Measurements from ENCODE around the gene UBE2H. TPM values are rescaled to one million over a fixed set of nuclear protein-coding genes. Genes with fewer than 3 reads are reported as not detected.

The UBE2H gene
- total RNA-seq, 6 experiments from 2014 or later: 89.7 to 108 (median 105) TPM

DNA sequence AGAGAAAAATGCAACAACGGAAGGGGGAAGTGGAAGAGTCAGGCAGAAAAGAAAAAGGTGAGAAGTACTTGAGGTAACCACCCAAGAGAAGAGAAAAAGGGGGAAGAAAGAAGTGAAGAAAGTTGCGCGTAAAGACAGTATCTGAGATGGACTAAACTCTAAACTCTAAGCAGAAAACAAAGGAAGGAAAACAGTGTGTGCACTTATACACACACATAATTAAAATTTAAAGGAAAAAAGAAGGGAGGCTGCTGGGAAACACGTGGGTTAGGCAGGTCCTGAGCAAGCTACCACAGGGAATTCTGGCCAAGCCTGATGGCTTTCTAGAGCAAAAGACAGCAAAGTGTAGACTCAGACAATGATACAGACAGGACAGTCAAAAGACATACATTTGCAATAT, 78.0 kb downstream of the UBE2H start:
- no peak for DNase-seq
- peak overlapping the region; percentile 8; the same call in 1 of the 2 replicates for H3K27ac Mint-ChIP-seq
- H3K9me3 Mint-ChIP-seq: no peaks in the 10 kb centered on the region
- TF ChIP-seq, protein P1, sequence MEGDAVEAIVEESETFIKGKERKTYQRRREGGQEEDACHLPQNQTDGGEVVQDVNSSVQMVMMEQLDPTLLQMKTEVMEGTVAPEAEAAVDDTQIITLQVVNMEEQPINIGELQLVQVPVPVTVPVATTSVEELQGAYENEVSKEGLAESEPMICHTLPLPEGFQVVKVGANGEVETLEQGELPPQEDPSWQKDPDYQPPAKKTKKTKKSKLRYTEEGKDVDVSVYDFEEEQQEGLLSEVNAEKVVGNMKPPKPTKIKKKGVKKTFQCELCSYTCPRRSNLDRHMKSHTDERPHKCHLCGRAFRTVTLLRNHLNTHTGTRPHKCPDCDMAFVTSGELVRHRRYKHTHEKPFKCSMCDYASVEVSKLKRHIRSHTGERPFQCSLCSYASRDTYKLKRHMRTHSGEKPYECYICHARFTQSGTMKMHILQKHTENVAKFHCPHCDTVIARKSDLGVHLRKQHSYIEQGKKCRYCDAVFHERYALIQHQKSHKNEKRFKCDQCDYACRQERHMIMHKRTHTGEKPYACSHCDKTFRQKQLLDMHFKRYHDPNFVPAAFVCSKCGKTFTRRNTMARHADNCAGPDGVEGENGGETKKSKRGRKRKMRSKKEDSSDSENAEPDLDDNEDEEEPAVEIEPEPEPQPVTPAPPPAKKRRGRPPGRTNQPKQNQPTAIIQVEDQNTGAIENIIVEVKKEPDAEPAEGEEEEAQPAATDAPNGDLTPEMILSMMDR (IDR thresholded peaks at IDR 0.05): no peak
- peaks cover 50% of the 10 kb centered on the region for H3K4me1 Mint-ChIP-seq (ENCODE audit: low read depth)
- peaks cover 2% of the 10 kb centered on the region; the same call in 1 of the 2 replicates for H3K27me3 Mint-ChIP-seq (ENCODE audit: insufficient read depth)
- H3K4me3 Mint-ChIP-seq: no peak overlapping the region
- peaks cover 39% of the 10 kb centered on the region for H3K36me3 Mint-ChIP-seq (ENCODE audit: low read depth)

DNA sequence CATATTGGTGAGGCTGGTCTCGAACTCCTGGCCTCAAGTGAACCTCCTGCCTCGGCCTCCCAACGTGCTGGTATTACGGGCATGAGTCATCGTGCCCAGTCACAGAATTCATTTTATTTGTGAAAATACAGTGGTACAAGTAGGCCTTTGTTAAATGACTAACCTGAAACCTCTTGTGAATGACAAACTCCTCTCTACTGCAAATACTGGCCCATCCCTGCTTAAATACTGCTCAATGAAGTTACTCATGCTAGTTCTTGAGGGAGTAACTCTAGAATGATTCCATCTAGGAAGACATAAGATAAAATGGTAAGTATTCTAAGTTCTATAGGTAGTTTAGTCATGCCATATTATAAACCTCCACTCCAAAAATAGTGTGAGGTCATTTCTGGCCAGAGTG, 80.7 kb downstream of the UBE2H start:
- H3K27me3 Mint-ChIP-seq (ENCODE audit: insufficient read depth): peaks cover 2% of the 10 kb centered on the region
- H3K9me3 Mint-ChIP-seq: no peaks in the 10 kb centered on the region
- H3K4me3 Mint-ChIP-seq: no peak overlapping the region
- peaks cover 45% of the 10 kb centered on the region for H3K4me1 Mint-ChIP-seq (ENCODE audit: low read depth)
- peaks cover 39% of the 10 kb centered on the region for H3K36me3 Mint-ChIP-seq (ENCODE audit: low read depth)
- TF ChIP-seq, protein P1 (IDR thresholded peaks at IDR 0.05): no peak
- no peak for DNase-seq
- no peak overlapping the region for H3K27ac Mint-ChIP-seq

DNA sequence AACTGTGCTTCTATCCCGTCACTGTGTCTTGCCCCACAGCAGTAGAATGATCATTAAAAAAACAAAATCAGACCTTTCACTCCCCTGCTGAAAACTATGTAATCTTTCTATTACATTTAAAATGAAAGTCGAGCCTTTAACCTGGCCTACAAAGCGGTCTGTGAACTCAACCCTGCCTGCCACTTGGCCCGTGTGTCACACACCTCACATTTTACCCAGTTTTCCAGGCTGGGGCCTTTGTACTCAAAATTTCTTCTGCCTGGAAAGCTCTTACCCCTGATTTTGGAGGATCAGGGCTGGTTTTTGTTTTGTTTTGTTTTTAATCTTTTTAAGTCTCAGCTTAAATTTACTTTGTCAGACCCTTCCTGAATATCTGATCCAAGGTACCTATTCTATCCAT, 82.1 kb downstream of the UBE2H start:
- Mint-ChIP-seq H3K27ac (no peak overlapping the region), H3K4me3 (no peak overlapping the region), H3K9me3 (no peaks in the 10 kb centered on the region), H3K4me1 (ENCODE audit: low read depth) (peaks cover 41% of the 10 kb centered on the region), H3K36me3 (ENCODE audit: low read depth) (peaks cover 44% of the 10 kb centered on the region), H3K27me3 (ENCODE audit: insufficient read depth) (peaks cover 2% of the 10 kb centered on the region)
- TF ChIP-seq, protein P1 (IDR thresholded peaks at IDR 0.05): no peak
- DNase-seq: no peak

DNA sequence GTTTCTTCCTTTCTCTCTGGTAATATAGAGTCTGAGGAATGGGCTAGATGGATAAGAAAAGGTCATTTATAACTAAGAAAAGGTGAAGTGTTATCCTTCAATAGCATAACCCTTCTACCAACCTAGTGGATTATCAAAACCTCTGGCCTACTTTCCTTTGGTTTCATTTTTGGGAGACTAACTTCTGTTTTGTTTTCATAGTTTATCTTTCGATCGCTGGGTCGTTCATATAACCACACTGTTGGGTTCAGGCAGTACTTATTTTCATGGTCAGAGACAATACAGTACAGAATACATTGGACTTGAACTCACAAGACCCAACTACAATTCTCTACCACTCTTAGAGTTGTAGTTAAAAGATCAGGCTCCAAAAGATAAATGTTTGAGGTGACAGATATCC, 86.5 kb downstream of the UBE2H start:
- peaks cover 67% of the 10 kb centered on the region for H3K4me1 Mint-ChIP-seq (ENCODE audit: low read depth)
- no peak for DNase-seq
- peaks cover 32% of the 10 kb centered on the region for H3K36me3 Mint-ChIP-seq (ENCODE audit: low read depth)
- H3K27ac Mint-ChIP-seq: peak overlapping the region; percentile 83
- H3K27me3 Mint-ChIP-seq (ENCODE audit: insufficient read depth): peaks cover 2% of the 10 kb centered on the region
- TF ChIP-seq, protein P1 (IDR thresholded peaks at IDR 0.05): no peak
- H3K9me3 Mint-ChIP-seq: no peaks in the 10 kb centered on the region
- H3K4me3 Mint-ChIP-seq: no peak overlapping the region

DNA sequence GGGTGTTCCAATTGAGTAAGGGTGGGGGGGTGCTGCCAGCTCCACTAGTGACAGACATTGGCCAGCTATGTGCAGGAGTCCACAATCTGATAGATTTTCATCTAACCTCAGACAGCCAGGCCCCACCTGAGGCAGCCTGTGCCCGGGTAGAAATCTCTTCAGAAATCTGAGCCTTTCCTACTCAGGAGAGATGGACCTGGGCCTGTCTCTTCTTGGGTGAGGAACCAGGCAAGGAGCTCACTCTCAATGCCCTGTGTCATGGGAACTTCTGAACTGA, 86.9 kb downstream of the UBE2H start:
- Mint-ChIP-seq H3K27ac (peak overlapping the region; percentile 83), H3K4me3 (no peak overlapping the region; the same call in 1 of the 2 replicates), H3K27me3 (ENCODE audit: insufficient read depth) (peaks cover 2% of the 10 kb centered on the region), H3K36me3 (ENCODE audit: low read depth) (peaks cover 28% of the 10 kb centered on the region), H3K9me3 (no peaks in the 10 kb centered on the region), H3K4me1 (ENCODE audit: low read depth) (peaks cover 69% of the 10 kb centered on the region)
- no peak for DNase-seq
- TF ChIP-seq, protein P1 (IDR thresholded peaks at IDR 0.05): no peak
